HEK293T (cell line): ENCODE measurements around the gene ANO7.

Experiments
- CTCF ChIA-PET: fragments of 350-600 bp; formaldehyde crosslinking; extraction: SDS; loops from one replicate; lab custom pipeline; 2021; ENCODE audit warnings: antibody characterized with exemption, inconsistent platforms; lab: Yijun Ruan, JAX
- POLR2A ChIA-PET: fragments of 350-600 bp; formaldehyde crosslinking; extraction: SDS; loops from one replicate; lab custom pipeline; 2020; ENCODE audit warnings: antibody characterized with exemption, inconsistent platforms; lab: Yijun Ruan, JAX
- DNase-seq: peaks from one replicate; pipeline ENCODE4 v3.0.0; 2012; ENCODE audit warnings: mixed read lengths; ENCODE audit errors: extremely low spot score
- ARNT ChIP-seq: fragments of 450-650 bp; IDR thresholded peaks from 2 replicates; pipeline ENCODE4 v1.6.1; 2017; ENCODE audit warnings: mild to moderate bottlenecking
- BHLHE40 ChIP-seq: fragments of 450-650 bp; IDR thresholded peaks from 2 replicates; pipeline ENCODE4 v1.6.1; 2016; ENCODE audit warnings: mild to moderate bottlenecking, moderate library complexity, borderline replicate concordance
- CTBP1 ChIP-seq: fragments of 450-650 bp; IDR thresholded peaks from 2 replicates; pipeline ENCODE4 v1.6.1; 2016; ENCODE audit warnings: borderline replicate concordance
- ELF4 ChIP-seq: fragments of 450-650 bp; IDR thresholded peaks from 2 replicates; pipeline ENCODE4 v1.6.1; 2017; ENCODE audit warnings: antibody characterized with exemption
- FOXA1 ChIP-seq: fragments of 450-650 bp; IDR thresholded peaks from 2 replicates; pipeline ENCODE4 v1.6.1; 2016; ENCODE audit warnings: mild to moderate bottlenecking
- FOXK2 ChIP-seq: fragments of 450-650 bp; IDR thresholded peaks from 2 replicates; pipeline ENCODE4 v1.6.1; 2016; ENCODE audit warnings: mild to moderate bottlenecking
- FOXM1 ChIP-seq: fragments of 450-650 bp; IDR thresholded peaks from 2 replicates; pipeline ENCODE4 v1.6.1; 2017; ENCODE audit warnings: mild to moderate bottlenecking, borderline replicate concordance
- HDGF ChIP-seq: fragments of 450-650 bp; IDR thresholded peaks from 2 replicates; pipeline ENCODE4 v1.6.1; 2017; ENCODE audit warnings: antibody characterized with exemption, borderline replicate concordance
- L3MBTL2 ChIP-seq: fragments of 450-650 bp; conservative IDR thresholded peaks from 2 replicates; pipeline ENCODE4 v1.6.1; 2016; ENCODE audit warnings: mild to moderate bottlenecking
- LEF1 ChIP-seq: fragments of 450-650 bp; IDR thresholded peaks from 2 replicates; pipeline ENCODE4 v1.6.1; 2017; ENCODE audit warnings: mild to moderate bottlenecking, borderline replicate concordance
- NFRKB ChIP-seq: fragments of 450-650 bp; IDR thresholded peaks from 2 replicates; pipeline ENCODE4 v1.6.1; 2016; ENCODE audit warnings: mild to moderate bottlenecking, moderate library complexity
- SP1 ChIP-seq: fragments of 450-650 bp; IDR thresholded peaks from 2 replicates; pipeline ENCODE4 v1.6.1; 2017
- SUZ12 ChIP-seq: fragments of 450-650 bp; IDR thresholded peaks from 2 replicates; pipeline ENCODE4 v1.6.1; 2016; ENCODE audit warnings: mild to moderate bottlenecking
- TARDBP ChIP-seq: fragments of 450-650 bp; IDR thresholded peaks from 2 replicates; pipeline ENCODE4 v1.6.1; 2016
- ZNF384 ChIP-seq: fragments of 450-650 bp; IDR thresholded peaks from 2 replicates; pipeline ENCODE4 v1.6.1; 2016
- TF ChIP-seq, protein P1 (sequence below): fragments of 450-650 bp; IDR thresholded peaks from 2 replicates; pipeline ENCODE4 v1.6.1; 2016

ANO7 gene

GRCh38 chr2:241252778-241253475, 64.5 kb downstream of the ANO7 start:
- DNase-seq, result no peak
- CTCF ChIA-PET, result no interaction called here
- no peak for TF ChIP-seq FOXM1
- no peak for TF ChIP-seq ARNT
- TF ChIP-seq NFRKB, result no peak
- TF ChIP-seq TARDBP, result no peak
- no peak for TF ChIP-seq FOXA1
- no peak for TF ChIP-seq SP1
- TF ChIP-seq BHLHE40, result no peak
- no peak for TF ChIP-seq L3MBTL2
- TF ChIP-seq SUZ12, result no peak
- TF ChIP-seq CTBP1, result no peak
- TF ChIP-seq FOXK2, result no peak
- no peak for TF ChIP-seq HDGF
- no peak for TF ChIP-seq ELF4
- POLR2A ChIA-PET, result no interaction called here

DNA sequence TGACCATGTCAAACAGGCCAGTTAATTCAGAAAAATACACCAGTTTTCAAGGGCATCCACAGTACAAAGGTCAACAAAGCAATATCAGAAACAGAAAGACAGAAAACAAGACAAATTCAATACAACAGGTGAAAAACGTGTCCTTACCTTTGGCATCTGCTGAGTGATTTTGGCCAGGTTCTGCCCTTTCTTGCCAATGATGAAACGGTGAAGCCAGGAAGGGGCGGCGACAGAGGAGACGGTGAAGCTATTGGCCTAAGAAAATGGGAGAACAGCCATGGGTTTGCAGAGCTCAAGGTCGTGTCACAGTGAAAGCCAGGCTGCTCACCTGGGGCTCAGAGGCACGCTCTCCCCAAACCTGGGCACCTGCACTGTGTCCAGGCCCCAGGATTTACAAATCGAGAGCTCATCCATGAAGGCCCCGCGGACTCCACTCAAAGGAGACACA, 66.5 kb downstream of the ANO7 start:
- ChIA-PET CTCF (no interaction called here), POLR2A (no interaction called here)
- TF ChIP-seq SUZ12 (no peak), LEF1 (no peak), ZNF384 (no peak), FOXA1 (no peak), ELF4 (no peak), ARNT (no peak), NFRKB (no peak), CTBP1 (no peak)
- TF ChIP-seq, protein P1, sequence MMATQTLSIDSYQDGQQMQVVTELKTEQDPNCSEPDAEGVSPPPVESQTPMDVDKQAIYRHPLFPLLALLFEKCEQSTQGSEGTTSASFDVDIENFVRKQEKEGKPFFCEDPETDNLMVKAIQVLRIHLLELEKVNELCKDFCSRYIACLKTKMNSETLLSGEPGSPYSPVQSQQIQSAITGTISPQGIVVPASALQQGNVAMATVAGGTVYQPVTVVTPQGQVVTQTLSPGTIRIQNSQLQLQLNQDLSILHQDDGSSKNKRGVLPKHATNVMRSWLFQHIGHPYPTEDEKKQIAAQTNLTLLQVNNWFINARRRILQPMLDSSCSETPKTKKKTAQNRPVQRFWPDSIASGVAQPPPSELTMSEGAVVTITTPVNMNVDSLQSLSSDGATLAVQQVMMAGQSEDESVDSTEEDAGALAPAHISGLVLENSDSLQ, result no peak
- no peak for DNase-seq

GRCh38 chr2:241255542-241256167, 67.2 kb downstream of the ANO7 start:
- TF ChIP-seq L3MBTL2 (no peak), ELF4 (no peak), TARDBP (no peak)
- CTCF ChIA-PET, result no interaction called here
- POLR2A ChIA-PET, result no interaction called here
- DNase-seq, result no peak

DNA sequence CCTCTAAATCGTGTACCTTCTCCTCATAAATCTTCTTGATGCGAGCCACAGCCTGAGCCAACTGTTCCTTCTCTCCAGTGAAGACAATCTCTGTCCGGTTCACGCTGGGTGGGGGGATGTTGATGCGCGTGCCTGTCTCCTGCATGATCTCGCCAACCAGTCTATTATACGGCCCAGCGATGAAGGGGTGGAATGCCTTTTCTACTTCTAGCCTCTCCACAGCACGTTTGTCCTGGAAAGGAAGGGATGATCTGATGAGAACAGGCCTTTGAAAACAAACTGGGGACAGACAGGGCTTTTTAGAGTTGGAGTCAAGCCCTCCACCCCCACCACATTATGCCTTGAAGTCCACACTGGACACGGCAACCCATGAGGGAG, 67.7 kb downstream of the ANO7 start:
- no peak for DNase-seq
- CTCF ChIA-PET, result no interaction called here
- POLR2A ChIA-PET, result no interaction called here
- TF ChIP-seq, protein P1, result no peak
- no peak for TF ChIP-seq CTBP1
- TF ChIP-seq BHLHE40, result no peak
- TF ChIP-seq ELF4, result no peak
- TF ChIP-seq FOXA1, result no peak
- TF ChIP-seq FOXM1, result no peak
- no peak for TF ChIP-seq LEF1
- TF ChIP-seq SUZ12, result no peak

GRCh38 chr2:241257419-241258032, 69.0 kb downstream of the ANO7 start:
- TF ChIP-seq, protein P1, result no peak
- TF ChIP-seq SUZ12 (no peak), L3MBTL2 (no peak), BHLHE40 (no peak), ELF4 (no peak), TARDBP (no peak), ZNF384 (no peak), SP1 (no peak), FOXK2 (no peak), FOXA1 (no peak), LEF1 (no peak), CTBP1 (no peak), FOXM1 (no peak)
- ChIA-PET POLR2A (no interaction called here), CTCF (no interaction called here)
- DNase-seq, result no peak

DNA sequence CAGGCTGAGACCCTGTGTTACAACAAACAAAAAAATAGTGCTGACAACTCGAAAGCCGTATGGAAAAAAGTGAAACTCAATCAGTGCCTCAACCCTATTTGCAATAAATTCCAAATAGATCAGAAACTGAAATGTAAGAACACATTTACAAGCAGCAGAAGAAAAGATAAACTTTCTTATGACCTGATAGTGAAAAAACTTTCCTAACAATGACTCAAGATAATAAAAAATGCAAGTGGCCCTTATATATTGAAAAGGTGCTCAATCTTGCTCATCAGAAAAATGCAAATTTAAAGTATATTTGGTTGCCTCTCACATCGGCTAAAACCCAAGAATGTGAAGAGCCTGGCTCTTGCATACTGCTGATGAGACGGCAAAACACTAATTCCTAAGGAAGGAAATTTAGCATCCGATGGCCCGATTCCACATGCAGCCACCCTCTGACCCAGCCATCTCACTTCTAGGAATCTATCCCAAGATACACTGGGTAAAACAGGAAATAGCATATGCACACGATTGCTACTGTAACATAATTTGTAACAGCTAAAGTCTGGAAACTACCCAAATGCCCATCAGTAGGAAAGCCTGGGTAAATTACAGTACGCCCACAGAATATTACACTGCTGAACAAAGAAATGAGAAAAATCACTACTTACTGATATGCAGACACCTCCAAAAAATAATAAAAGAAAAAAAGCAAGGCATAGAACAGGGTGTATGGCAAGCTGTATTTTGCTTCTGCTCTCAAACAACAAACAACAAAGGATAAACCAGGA, 70.2 kb downstream of the ANO7 start:
- ChIA-PET POLR2A (no interaction called here), CTCF (no interaction called here)
- DNase-seq, result no peak
- TF ChIP-seq ARNT (no peak), ZNF384 (no peak), FOXM1 (no peak), ELF4 (no peak), NFRKB (no peak), SUZ12 (no peak), FOXK2 (no peak), SP1 (no peak), BHLHE40 (no peak)
